Neural cell (in vitro differentiated cells): Measurements from ENCODE around the gene SLC7A6. TPM values are rescaled to one million over a fixed set of nuclear protein-coding genes. Genes with fewer than 3 reads are reported as not detected.

ENCODE experiments used
- H2AFZ ChIP-seq: fragments of 200-600, 300-800 bp; sonication (generic), shearing (Covaris generic); 2 replicates; pipeline ENCODE4 v1.6.0; 2014; ENCODE audit warnings: low read depth, mild to moderate bottlenecking, antibody characterized with exemption, low read length, moderate library complexity
- H3F3A ChIP-seq: fragments of 200-600 bp; shearing (Covaris generic); 2 replicates; pipeline ENCODE4 v1.6.1; 2016; ENCODE audit warnings: mild to moderate bottlenecking, moderate library complexity, mixed read lengths, antibody characterized with exemption, low read length; ENCODE audit not compliant: insufficient read depth, poor library complexity, severe bottlenecking
- H3K27ac ChIP-seq: fragments of 200-600, 300-800 bp; sonication (generic), shearing (Covaris generic); 2 replicates; pipeline ENCODE4 v1.5.1; 2014; ENCODE audit warnings: mild to moderate bottlenecking, low read length, moderate library complexity
- H3K27me3 ChIP-seq: fragments of 300-800, 200-600 bp; sonication (generic), shearing (Covaris generic); 2 replicates; pipeline ENCODE4 v1.6.0; 2014; ENCODE audit warnings: mild to moderate bottlenecking, low read depth, low read length, moderate library complexity; ENCODE audit not compliant: insufficient read depth
- H3K36me3 ChIP-seq: fragments of 300-800, 200-600 bp; sonication (generic), shearing (Covaris generic); 2 replicates; pipeline ENCODE4 v1.5.1; 2014; ENCODE audit warnings: mild to moderate bottlenecking, antibody characterized with exemption, low read length, moderate library complexity; ENCODE audit not compliant: insufficient read depth
- H3K4me2 ChIP-seq: fragments of 300-800, 200-600 bp; sonication (generic), shearing (Covaris generic); 2 replicates; pipeline ENCODE4 v1.6.0; 2014; ENCODE audit warnings: mild to moderate bottlenecking, low read length
- H3K4me3 ChIP-seq: fragments of 300-800, 200-600 bp; sonication (generic), shearing (Covaris generic); 2 replicates; pipeline ENCODE4 v1.5.1; 2014; ENCODE audit warnings: mild to moderate bottlenecking, low read length, moderate library complexity
- H3K79me2 ChIP-seq: fragments of 200-600 bp; shearing (Covaris generic); replicated peaks from 2 replicates; pipeline ENCODE4 v1.6.0; 2014; ENCODE audit warnings: mild to moderate bottlenecking, low read length, moderate library complexity; ENCODE audit not compliant: insufficient read depth
- H3K9ac ChIP-seq: fragments of 300-800, 200-600 bp; sonication (generic), shearing (Covaris generic); 2 replicates; pipeline ENCODE4 v1.6.1; 2016; ENCODE audit warnings: mild to moderate bottlenecking, low read length, mixed read lengths
- H3K9me2 ChIP-seq: fragments of 200-600 bp; shearing (Covaris generic); 2 replicates; pipeline ENCODE4 v1.6.1; 2016; ENCODE audit warnings: mild to moderate bottlenecking, low read length, mixed read lengths; ENCODE audit not compliant: insufficient read depth
- H3K9me3 ChIP-seq: fragments of 200-600, 300-800 bp; sonication (generic), shearing (Covaris generic); 2 replicates; pipeline ENCODE4 v1.6.1; 2016; ENCODE audit warnings: mild to moderate bottlenecking, mixed run types, low read length, moderate library complexity, mixed read lengths
- H4K20me1 ChIP-seq: fragments of 200-600 bp; shearing (Covaris generic); 2 replicates; pipeline ENCODE4 v1.6.1; 2016; ENCODE audit warnings: mild to moderate bottlenecking, mixed run types; ENCODE audit not compliant: insufficient read depth
- EP300 ChIP-seq: fragments of 450-650 bp; conservative IDR thresholded peaks from 2 replicates; pipeline ENCODE4 v1.6.1; 2014; ENCODE audit warnings: antibody characterized with exemption, mild to moderate bottlenecking, moderate library complexity; ENCODE audit not compliant: poor library complexity, severe bottlenecking
- EZH2 ChIP-seq: fragments of 200-600, 300-800 bp; shearing (Covaris generic), sonication (generic); IDR thresholded peaks from 2 replicates; pipeline ENCODE4 v1.6.1; 2014; ENCODE audit warnings: antibody characterized with exemption, low read length, borderline replicate concordance, mild to moderate bottlenecking; ENCODE audit not compliant: insufficient read depth, poor library complexity, severe bottlenecking
- MXI1 ChIP-seq: fragments of 450-650 bp; conservative IDR thresholded peaks from 2 replicates; pipeline ENCODE4 v1.6.1; 2014; ENCODE audit warnings: antibody characterized with exemption, mild to moderate bottlenecking; ENCODE audit not compliant: poor library complexity, severe bottlenecking
- POLR2AphosphoS5 ChIP-seq: IDR thresholded peaks from 2 replicates; pipeline ENCODE4 v1.6.1; 2012
- RAD21 ChIP-seq: fragments of 450-650 bp; conservative IDR thresholded peaks from 2 replicates; pipeline ENCODE4 v1.6.1; 2014; ENCODE audit warnings: antibody characterized with exemption, mild to moderate bottlenecking, moderate library complexity
- SMC3 ChIP-seq: fragments of 450-650 bp; conservative IDR thresholded peaks from 2 replicates; pipeline ENCODE4 v1.6.1; 2014; ENCODE audit warnings: antibody characterized with exemption, mild to moderate bottlenecking, moderate library complexity; ENCODE audit not compliant: poor library complexity
- TAF1 ChIP-seq: IDR thresholded peaks from 2 replicates; pipeline ENCODE4 v1.6.1; 2012; ENCODE audit warnings: low read depth
- polyA plus RNA-seq: library from polyadenylated mRNA; depleted of rRNA; stranded (reverse); fragments of >200 nt; gene quantifications from 2 replicates; pipeline ENCODE4 v1.2.3, GENCODE V29; 2014
- TF ChIP-seq, protein P1 (sequence below): fragments of 450-650 bp; IDR thresholded peaks from 2 replicates; pipeline ENCODE4 v1.5.1; 2014; ENCODE audit warnings: antibody characterized with exemption, mild to moderate bottlenecking, moderate library complexity; ENCODE audit not compliant: poor library complexity, severe bottlenecking
- TF ChIP-seq, protein P2 (sequence below): IDR thresholded peaks from 2 replicates; pipeline ENCODE4 v1.6.1; 2012; ENCODE audit warnings: borderline replicate concordance

Gene SLC7A6
- polyA plus RNA-seq, 1 donor from 2014 or later, result 39.3 TPM

DNA sequence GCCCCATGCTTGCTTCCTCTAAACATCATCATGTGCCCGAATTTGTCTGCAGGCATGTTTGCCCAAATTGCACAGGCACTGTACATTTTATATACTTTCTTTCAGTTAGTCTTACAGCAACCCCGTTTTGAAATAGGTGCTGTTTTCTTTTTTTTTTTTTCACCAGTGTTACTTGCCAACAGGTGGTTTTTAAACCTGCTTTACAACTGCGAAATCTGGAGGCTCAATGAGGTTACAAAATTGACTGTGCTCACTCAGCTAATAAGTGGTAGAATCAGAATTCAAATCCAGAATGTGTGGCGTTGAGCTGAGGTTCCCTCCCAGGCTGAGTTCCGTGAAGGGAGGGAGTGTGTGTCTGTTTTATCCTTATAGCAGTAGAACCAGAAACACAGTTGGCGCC is 13.4 kb upstream of the SLC7A6 start:
- Histone ChIP-seq H3K27me3 (no peaks in the 10 kb centered on the region), H3K9me2 (no peaks in the 10 kb centered on the region), H3K4me2 (no peak overlapping the region), H3K27ac (no peak overlapping the region), H3F3A (no peaks in the 10 kb centered on the region), H2AFZ (no peak overlapping the region), H3K9ac (no peak overlapping the region), H3K36me3 (no peaks in the 10 kb centered on the region), H3K4me3 (no peak overlapping the region), H3K79me2 (no peaks in the 10 kb centered on the region), H4K20me1 (no peaks in the 10 kb centered on the region), H3K9me3 (no peaks in the 10 kb centered on the region)
- no peak for TF ChIP-seq MXI1
- no peak for TF ChIP-seq EP300

DNA sequence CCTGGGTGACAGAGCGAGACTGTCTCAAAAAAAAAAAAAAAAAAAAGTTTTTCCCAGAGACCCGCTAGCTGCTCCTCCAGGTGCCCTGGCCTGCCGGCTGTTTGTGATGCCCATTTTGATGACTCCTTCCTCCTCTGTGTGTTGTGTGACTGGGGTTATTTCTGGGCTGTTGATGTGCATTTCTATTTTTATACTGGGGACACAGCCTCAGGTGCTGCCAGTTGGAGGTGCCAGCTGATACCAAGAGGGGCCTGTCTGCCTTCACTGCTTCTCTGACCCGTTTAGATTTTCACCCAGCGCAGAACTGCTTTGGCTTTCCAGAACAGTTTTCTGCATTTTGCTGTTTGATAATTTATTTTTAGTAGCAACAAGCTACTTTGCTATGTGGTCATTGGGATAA is 12.5 kb upstream of the SLC7A6 start:
- H3K36me3 ChIP-seq, result no peaks in the 10 kb centered on the region

More for the DNA sequence above, 12.5 kb upstream of the SLC7A6 start:
- H3F3A ChIP-seq, result no peaks in the 10 kb centered on the region
- no peaks in the 10 kb centered on the region for H3K27me3 ChIP-seq
- no peaks in the 10 kb centered on the region for H3K9me3 ChIP-seq
- no peaks in the 10 kb centered on the region for H3K79me2 ChIP-seq
- H3K9me2 ChIP-seq, result no peaks in the 10 kb centered on the region
- H3K9ac ChIP-seq, result no peak overlapping the region
- no peaks in the 10 kb centered on the region for H4K20me1 ChIP-seq
- H3K4me3 ChIP-seq, result no peak overlapping the region
- no peak overlapping the region for H3K4me2 ChIP-seq
- TF ChIP-seq, protein P1, sequence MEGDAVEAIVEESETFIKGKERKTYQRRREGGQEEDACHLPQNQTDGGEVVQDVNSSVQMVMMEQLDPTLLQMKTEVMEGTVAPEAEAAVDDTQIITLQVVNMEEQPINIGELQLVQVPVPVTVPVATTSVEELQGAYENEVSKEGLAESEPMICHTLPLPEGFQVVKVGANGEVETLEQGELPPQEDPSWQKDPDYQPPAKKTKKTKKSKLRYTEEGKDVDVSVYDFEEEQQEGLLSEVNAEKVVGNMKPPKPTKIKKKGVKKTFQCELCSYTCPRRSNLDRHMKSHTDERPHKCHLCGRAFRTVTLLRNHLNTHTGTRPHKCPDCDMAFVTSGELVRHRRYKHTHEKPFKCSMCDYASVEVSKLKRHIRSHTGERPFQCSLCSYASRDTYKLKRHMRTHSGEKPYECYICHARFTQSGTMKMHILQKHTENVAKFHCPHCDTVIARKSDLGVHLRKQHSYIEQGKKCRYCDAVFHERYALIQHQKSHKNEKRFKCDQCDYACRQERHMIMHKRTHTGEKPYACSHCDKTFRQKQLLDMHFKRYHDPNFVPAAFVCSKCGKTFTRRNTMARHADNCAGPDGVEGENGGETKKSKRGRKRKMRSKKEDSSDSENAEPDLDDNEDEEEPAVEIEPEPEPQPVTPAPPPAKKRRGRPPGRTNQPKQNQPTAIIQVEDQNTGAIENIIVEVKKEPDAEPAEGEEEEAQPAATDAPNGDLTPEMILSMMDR, result no peak
- TF ChIP-seq EP300 (no peak), SMC3 (no peak), RAD21 (no peak), EZH2 (no peak), MXI1 (no peak), TAF1 (no peak), POLR2AphosphoS5 (no peak)
- TF ChIP-seq, protein P2, sequence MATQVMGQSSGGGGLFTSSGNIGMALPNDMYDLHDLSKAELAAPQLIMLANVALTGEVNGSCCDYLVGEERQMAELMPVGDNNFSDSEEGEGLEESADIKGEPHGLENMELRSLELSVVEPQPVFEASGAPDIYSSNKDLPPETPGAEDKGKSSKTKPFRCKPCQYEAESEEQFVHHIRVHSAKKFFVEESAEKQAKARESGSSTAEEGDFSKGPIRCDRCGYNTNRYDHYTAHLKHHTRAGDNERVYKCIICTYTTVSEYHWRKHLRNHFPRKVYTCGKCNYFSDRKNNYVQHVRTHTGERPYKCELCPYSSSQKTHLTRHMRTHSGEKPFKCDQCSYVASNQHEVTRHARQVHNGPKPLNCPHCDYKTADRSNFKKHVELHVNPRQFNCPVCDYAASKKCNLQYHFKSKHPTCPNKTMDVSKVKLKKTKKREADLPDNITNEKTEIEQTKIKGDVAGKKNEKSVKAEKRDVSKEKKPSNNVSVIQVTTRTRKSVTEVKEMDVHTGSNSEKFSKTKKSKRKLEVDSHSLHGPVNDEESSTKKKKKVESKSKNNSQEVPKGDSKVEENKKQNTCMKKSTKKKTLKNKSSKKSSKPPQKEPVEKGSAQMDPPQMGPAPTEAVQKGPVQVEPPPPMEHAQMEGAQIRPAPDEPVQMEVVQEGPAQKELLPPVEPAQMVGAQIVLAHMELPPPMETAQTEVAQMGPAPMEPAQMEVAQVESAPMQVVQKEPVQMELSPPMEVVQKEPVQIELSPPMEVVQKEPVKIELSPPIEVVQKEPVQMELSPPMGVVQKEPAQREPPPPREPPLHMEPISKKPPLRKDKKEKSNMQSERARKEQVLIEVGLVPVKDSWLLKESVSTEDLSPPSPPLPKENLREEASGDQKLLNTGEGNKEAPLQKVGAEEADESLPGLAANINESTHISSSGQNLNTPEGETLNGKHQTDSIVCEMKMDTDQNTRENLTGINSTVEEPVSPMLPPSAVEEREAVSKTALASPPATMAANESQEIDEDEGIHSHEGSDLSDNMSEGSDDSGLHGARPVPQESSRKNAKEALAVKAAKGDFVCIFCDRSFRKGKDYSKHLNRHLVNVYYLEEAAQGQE, result no peak
- H2AFZ ChIP-seq, result no peak overlapping the region
- no peak overlapping the region for H3K27ac ChIP-seq
